HG03460 (cell line): Measurements from ENCODE around the gene SOX9.
"Not testable (repeated sequence)": the region's sequence is repeated elsewhere in the genome, so short reads cannot be mapped to it uniquely, and the experiment has no call there.

Experiments used
- ATAC-seq: cut with Tn5 transposase; IDR thresholded peaks from one replicate; pipeline ENCODE4 v1.9.1; 2021; ENCODE audit not compliant: unreplicated experiment

SOX9 gene

DNA sequence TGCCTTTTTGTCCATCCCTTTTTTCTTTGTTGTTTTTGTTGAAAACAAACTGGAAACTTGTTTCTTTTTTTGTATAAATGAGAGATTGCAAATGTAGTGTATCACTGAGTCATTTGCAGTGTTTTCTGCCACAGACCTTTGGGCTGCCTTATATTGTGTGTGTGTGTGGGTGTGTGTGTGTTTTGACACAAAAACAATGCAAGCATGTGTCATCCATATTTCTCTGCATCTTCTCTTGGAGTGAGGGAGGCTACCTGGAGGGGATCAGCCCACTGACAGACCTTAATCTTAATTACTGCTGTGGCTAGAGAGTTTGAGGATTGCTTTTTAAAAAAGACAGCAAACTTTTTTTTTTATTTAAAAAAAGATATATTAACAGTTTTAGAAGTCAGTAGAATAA, 4.9 kb downstream of the SOX9 start:
- ATAC-seq: no peak

DNA sequence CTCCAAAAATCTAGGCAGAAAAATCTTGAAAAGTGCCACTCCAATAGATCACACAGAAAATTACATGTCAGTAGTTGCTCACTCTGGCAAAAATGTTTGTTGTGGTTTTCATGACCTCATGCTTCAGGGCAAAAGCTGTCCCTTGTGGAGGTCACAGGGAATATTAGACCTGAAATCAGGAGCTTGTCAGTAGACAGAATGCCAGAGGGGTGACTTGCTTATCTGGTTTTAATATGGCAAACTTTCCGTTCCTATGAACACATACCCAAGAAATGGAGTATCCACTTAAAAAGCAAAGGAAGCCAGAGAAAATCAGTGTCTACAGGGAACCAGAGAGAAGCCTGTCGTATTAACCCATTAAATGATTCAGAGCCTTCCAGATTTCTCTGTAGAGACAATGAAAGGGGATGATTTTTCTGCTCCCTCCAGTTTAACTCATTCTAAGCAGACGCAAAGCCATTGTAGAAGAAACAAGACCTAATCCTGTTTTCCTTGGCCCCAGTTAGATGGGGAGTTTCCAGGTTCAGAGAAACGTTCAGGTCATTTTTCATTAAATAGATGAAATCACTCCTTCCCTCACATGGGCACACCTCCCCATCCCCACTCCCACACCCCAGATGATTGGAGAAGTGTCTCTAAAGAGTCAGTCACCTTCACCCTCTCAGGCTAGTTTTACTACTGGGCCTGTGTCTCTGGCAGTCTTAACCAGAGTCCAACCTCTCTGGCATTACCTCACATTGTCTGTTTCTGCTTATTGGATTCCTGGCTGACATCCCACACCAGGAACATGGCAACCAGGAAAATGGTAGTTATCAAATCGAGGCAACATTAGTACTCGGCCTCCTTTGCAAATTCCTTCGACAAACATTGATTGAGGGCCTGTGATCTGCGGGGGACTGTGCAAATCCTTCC, 6.0 kb downstream of the SOX9 start:
- ATAC-seq: no peak

DNA sequence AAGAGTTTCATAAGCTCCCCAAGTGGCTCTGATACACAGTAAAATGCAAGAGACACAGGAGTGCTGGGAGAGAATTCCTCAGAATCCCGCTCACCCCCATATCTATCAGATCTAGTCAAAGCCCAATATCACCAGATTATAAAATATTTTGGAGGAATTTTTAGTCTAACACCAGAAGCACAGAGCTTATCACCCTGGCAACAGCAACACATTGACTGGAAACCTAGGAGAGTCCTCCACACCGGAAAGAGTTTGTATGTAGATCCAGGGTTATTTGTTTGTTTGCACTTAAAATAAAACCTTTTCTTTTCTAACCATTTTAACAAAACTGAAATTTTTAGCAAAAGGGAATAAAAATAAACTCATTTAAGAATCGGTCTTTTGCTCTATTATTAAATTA, 7.2 kb downstream of the SOX9 start:
- no peak for ATAC-seq

DNA sequence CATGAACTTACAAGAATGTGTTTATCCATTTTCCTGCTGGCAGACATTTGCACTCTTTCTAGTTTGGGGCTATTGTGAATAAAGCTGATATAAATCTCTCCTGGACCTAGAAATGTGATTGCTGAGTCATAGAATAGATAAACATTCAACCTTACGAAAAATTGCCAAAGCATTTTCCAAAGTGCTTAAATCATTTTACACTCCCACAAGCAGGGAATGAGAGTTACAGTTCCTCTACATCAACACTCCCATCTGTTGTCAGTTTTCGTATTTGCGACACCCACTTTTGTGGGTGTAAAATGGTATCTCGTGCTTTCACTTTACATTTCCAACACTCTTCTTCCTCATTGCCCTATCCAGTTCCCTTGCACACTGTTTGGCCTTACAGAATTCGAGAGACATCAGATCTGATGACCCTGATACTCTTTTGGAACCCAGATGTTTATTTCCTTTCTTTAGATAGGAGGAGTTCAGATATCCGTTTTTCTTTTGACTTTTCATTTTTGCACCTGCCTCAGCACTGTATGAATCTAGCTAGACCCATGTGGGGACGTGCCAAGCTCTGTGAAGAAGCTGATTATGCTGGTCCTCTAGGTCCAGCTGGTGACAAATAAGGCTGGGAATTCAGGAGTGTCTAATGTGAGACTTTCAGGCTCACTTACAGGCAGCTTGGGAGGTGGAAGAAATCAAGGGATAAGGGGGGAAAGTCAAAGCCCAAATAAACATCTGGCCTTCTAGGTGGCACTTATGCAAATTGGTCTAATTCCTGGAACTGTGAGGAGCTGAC, 14.0 kb downstream of the SOX9 start:
- ATAC-seq: no peak

DNA sequence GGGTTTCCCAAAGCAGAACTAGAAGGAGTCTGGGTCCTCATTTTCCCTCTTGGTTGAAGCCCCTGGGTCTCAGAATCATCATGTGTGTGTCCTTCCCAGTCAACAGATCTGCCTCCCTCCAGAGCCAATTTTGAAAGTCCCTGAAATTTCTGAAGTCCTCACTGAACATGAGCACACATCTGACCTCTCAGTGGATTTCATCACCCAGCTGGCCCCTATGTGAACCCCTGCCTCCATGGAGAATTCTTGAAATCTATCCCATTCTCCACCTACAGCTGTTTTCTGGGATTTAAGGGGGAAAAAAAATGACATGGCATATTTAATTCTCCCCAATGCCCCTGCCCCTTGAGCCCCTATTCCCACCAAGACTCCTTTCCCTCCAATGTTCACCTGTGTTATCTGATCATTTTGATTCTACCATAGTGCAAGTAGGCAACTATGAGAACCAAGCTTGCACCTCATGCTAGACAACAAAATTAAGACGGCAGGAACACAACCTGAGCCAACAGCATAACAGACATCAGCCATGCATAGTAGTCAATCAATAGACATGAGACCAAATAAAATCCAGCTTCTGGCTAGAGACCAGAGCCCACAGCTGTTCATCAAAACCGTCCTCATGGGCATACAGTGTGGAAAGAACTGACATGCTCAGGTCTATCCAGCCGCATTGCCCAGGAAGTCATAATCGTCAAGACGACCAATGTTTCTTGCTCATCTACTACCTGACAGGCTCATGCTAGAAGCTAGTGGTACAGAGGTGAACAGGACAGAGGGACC, 14.9 kb downstream of the SOX9 start:
- ATAC-seq: no peak

DNA sequence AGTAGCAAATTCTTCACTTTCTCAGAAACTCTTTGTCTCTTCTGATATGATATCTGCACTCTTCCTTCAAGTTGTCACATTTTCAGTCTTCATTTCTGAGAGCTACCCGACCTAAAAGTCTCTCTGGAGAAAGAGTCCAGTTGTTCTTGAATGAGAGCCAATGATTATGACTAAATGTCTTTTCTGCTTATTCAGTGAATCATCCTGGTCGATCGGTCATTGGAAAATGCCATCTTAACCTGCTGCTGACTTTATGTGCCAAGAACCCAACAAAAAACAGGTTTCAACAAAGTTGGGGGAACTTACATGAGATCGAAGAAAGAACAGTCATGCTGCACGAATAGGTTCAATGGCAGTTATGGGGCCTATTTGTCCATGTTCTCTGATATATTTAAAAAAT, 15.9 kb downstream of the SOX9 start:
- ATAC-seq: no peak

DNA sequence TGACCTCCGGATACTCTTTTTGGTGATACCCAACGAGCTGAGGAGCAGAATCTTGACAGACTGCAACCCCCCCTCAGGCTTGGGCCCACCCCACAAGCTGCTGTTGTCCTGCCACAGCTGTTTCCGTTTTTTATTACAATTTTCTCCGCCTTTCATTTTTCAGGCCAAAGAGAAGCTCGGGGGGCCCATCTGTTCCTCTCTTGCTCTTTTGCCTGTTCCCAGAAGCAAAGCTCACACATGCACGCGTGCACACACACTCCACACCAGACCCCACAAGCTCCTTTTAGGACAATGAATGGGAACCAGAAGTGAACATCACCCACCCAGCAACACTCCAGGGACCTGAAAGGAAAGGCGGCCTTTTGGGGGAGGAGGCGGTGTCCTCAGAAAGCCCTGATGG, 16.3 kb downstream of the SOX9 start:
- no peak for ATAC-seq

DNA sequence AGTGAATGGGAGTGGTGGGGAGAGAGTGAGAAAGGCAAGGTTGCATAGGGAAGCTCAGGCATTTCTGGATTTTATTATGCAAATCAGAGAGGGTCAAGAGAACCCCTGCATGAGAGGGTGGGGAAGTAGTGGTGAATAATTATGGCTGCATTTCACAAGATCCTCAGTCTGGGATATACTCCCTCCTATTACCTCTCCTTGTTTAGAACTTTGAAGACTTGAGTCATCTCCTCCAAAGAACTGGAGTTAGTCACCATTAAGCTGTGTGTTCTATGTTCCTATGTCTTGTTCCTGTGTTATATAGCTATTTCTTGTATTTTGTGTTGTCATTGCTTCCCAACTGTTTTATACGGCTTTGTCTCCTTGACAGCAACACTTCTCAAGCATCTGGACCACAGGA, 18.4 kb downstream of the SOX9 start:
- ATAC-seq: no peak

DNA sequence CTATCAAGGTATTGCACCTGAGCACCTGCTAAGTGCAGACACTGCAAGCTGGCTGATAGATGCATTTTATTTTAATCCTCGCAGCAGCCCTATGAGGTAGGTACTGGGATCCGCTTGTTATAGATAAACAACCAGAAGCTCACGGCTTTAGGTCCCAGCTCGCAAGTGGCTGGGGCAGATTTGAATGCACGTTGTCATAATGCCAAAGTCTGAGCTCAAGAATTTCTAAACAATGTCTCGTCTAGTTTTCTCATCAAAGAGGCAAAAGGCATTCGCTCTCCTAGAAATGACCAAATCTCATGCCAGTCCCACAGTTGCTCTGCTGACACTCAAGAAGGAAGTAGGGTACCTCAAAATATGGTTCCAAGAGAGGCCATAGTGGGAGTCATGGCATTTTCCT, 20.5 kb downstream of the SOX9 start:
- ATAC-seq: no peak

DNA sequence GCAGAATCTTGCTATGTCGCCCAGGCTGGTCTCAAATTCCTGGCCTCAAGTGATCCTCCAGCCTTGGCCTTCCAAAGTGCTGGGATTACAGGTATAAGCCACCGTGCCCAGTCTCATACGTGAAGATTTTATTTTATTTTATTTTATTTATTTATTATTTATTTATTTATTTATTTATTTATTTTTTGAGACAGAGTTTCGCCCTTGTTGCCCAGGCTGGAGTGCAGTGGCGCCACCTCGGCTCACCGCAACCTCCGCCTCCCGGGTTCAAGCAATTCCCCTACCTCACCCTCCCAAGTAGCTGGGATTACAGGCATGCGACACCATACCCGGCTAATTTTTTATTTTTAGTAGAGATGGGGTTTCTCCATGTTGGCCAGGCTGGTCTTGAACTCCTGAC, 21.3 kb downstream of the SOX9 start:
- ATAC-seq: not testable (repeated sequence)

DNA sequence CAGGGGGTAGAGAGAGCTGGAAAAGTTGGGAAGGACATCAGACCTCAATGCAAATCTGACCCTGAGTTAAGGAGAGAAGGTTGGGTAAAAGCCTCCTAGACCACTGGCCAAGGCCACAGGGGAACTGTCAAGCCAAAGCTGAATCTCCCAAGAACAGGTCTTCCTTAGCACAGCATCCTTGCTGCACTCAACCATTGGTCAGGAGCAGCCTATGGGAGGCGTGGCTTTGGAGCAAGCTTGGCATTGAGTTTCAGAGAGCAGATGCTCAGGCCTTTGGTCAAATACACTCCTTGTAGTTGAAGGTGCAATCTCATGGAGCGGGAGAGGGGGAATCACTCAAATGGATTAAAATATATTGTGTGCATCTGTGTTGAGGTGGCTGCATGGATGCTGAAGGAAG, 21.8 kb downstream of the SOX9 start:
- no peak for ATAC-seq

DNA sequence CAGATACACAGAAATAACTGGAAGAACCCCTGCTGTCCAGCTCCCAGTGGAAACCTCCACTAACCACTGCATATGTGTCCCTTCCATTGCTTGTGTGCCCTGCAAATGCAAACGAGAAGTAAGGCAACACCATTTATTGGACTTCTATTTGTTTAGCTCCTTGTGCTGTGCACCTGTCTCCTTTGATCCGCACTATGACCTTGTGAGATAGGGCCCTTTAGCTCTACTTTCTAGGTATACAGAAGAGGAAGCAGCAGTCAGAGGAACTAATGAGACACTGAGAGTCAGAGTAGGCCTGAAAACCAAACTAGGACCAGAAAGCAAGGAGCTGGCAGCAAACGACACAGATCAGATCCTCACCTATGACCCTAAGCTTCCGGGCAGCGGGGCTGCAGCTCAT, 22.4 kb downstream of the SOX9 start:
- ATAC-seq: no peak

DNA sequence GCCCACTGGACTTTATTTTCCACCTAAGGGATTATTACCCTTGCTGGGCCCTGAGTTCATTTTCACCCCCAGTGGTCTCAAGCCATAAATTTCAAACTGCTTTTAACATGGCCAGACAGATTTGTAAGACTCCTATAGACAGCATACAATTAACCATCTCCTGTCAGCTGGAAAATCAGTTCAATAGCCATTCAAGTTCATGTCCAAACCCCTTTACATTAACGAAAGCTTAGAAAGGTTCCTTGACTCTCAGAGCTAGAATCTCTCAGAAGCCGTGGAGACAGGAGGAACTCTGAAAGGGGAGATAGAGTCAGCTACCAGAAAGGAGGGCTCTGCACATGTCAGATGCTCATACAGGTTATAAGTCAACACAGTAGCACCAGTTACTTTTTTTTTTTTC, 23.3 kb downstream of the SOX9 start:
- no peak for ATAC-seq

DNA sequence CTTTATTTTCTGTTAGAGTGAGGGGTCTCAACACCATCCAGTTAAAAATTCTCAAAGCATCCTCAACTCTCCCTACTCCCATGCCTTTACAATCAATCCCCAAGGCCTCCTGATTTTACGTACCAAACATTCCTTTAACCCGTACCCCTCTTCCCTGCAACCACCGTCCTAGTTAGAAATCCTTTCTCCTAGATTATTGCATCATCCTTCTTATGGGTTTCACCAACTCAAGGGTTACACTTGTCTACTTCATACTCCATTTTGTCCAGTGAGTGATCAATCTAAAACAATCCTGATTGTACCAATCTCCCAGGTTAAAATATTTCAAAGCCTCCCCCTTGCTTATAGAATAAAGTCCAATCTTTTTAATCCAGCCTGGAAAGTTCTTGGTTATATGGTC, 24.7 kb downstream of the SOX9 start:
- no peak for ATAC-seq

DNA sequence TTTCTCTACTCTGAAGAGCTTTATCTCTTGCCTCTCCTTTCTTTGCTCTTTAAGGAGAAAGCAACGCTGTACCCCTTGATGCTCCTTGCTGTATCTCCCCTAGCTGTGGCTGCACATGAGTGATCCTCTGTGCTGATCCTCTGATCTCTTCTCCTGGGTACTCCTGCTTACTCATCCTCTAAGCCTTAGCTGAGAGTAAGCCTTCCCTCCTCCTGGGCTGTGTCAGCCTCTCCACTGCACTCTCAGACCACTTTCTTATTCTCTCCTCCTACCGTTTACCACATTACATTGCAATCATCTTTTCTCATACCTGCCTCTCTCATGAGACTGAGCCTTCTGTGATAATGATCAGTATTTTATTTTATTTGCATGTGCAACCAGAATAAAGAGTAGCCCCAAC, 25.1 kb downstream of the SOX9 start:
- ATAC-seq: no peak

DNA sequence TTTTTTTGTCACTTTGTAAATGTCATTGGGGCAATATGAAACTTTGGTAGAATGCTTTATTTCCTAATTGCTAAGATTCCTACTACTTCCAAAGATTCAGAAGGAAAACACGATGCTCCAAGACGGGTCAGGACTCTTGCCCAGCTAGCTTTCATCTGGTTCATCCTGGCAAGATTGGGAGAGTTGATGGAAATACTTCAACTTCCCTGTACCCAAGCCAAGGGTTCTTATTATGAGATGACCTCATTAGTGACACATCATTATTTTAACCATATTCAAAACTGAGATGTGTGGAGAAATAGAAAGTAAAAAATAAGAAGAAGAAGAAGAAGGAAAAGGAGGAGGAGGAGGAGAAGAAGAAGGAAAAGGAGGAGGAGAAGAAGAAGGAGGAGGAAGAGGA, 25.6 kb downstream of the SOX9 start:
- ATAC-seq: no peak

DNA sequence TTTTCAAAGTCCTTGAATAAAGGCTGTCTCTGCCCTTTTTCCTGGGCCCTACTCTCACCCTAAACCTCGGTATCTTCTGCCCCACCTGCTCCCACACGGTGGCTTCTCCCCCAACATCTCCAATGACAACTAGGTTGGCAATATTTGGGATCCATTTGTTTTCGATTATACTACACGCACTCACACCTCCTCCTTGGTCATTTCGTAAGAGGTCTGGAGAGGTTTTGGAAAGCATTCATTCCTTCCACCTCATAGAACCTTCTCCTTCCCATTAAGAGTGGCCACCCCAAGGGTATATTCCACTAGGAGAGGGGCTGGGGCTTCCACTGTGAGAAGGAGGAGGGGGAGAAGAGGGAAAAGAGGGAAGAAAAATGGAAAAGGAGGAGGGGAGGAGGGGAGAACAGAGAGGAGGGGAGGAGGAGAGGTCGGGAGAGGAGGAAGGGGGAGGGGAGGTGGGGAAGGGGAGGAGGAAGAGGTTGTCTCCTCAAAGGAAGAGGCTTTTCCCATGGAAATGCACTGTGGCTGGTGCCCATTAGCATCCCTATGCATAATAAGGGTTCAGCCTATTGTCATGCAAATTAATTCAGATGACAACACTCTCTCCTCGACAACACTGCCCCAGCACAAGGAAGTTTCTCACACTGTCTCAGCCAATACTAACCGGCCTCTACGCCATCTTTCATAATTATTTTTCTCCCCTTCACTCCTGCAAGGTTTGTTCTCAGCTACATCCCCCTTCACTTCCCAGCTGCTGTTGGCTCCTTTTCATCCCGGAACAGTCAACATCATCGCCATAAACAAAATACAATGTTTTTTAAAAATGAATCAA, 30.0 kb downstream of the SOX9 start:
- no peak for ATAC-seq

DNA sequence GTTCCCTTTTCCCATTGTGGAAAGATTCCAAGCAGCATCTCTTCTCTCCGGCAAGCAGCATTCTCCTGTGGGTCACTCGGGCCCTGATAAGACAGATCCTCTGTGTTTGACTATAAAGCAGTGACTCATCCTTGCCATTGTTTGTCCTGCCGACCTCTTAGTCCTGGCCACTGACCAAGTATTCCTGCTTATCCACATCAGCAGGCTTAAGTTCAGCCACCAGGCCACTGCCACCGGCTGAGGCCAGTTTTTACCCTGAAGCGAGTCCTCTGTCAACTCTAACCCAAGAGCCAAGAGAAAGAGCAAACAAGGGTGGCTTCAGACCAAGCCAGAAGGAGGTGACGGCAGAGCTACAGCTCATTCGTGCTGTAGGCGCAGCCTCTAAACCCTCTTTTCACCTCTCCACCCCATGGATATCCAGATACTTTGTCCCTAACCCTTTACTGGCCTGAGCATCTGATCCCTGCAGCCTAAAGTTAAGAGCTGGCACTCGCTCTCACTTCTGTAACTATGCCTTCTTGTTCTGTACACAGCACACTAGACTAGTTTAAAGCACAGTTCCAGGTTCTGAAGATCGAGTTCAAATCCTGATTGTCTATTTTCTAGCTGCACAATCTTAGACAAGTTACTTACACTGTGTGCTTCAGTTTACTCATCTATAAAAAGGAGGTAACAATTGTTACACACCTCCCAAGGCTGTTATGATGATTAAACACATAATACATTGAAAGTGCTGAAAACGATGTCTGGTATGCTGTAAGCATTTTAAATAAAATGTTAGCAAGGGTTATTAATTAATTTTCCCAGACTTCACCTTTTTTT, 31.0 kb downstream of the SOX9 start:
- no peak for ATAC-seq

DNA sequence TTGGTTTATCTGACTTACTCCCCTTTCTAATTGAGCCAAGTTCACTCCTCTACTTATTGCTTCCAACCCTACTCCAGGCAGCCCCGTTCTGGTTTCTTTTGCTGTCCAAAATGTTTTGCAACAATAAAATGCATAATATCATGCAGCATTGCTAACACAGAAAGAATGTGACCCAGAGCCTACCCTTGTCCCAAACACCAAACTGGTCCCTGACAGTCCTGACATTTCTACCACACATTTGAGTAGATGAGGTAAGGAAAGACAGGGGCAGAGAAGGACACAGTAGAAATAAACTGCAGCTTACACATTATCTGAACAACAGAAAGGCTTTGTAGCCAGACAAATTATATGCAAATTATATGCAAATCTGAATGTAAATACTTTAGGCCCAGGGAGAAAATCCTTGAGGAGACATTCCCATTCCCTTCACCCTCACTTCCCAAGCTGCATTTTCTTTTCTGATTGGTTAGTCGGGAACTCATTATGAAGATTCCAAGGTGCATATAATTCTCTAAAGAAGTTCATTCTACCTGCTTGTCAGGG, 31.6 kb downstream of the SOX9 start:
- no peak for ATAC-seq
